Measurements from ENCODE around the gene ERFE.

GRCh38 chr2:238174701-238175100 is 15.9 kb downstream of the ERFE start:
- TF ChIP-seq EZH2 (IDR thresholded peaks at IDR 0.05; ENCODE audit: low read depth) (no peak), CTCF (conservative IDR thresholded peaks at IDR 0.05) (no peak)
